GM12865 (cell line): ENCODE data around the gene RFC5.

Source experiments
- DNase-seq: peaks from one replicate; pipeline ENCODE4 v3.0.0; 2010; ENCODE audit warnings: low read depth
- H3K4me3 ChIP-seq: 2 replicates; pipeline ENCODE4 v1.5.1; 2011; ENCODE audit warnings: mild to moderate bottlenecking, low read depth, low read length, control low read depth
- CTCF ChIP-seq: IDR thresholded peaks from 2 replicates; pipeline ENCODE4 v1.5.1; 2011; ENCODE audit warnings: low read length, control low read depth, low read depth, inconsistent platforms; ENCODE audit not compliant: insufficient read depth; ENCODE audit errors: missing control alignments

RFC5 gene

GRCh38 chr12:117972301-117972700 lies 44.2 kb upstream of the RFC5 start:
- H3K4me3 ChIP-seq: no peak overlapping the region
- no peak for TF ChIP-seq CTCF
- DNase-seq: no peak

- TF ChIP-seq CTCF: no peak
- DNase-seq: no peak
- no peak overlapping the region for H3K4me3 ChIP-seq
Observed at GRCh38 chr12:117975006-117975405, 41.5 kb upstream of the RFC5 start.

- no peak for TF ChIP-seq CTCF
- DNase-seq: no peak
- no peak overlapping the region for H3K4me3 ChIP-seq
Observed at GRCh38 chr12:117977373-117977772, 39.1 kb upstream of the RFC5 start.

GRCh38 chr12:117980616-117981015 lies 35.9 kb upstream of the RFC5 start:
- DNase-seq: no peak
- no peak for TF ChIP-seq CTCF
- no peak overlapping the region for H3K4me3 ChIP-seq

- TF ChIP-seq CTCF: no peak
- DNase-seq: no peak
- no peak overlapping the region for H3K4me3 ChIP-seq
Observed at GRCh38 chr12:117981267-117981666, 35.2 kb upstream of the RFC5 start.

- no peak for DNase-seq
Observed at GRCh38 chr12:117985182-117985581, 31.3 kb upstream of the RFC5 start.

More at GRCh38 chr12:117985182-117985581, 31.3 kb upstream of the RFC5 start:
- no peak for TF ChIP-seq CTCF
- H3K4me3 ChIP-seq: no peak overlapping the region
